ENCODE measurements around the gene SYTL3.

DNA sequence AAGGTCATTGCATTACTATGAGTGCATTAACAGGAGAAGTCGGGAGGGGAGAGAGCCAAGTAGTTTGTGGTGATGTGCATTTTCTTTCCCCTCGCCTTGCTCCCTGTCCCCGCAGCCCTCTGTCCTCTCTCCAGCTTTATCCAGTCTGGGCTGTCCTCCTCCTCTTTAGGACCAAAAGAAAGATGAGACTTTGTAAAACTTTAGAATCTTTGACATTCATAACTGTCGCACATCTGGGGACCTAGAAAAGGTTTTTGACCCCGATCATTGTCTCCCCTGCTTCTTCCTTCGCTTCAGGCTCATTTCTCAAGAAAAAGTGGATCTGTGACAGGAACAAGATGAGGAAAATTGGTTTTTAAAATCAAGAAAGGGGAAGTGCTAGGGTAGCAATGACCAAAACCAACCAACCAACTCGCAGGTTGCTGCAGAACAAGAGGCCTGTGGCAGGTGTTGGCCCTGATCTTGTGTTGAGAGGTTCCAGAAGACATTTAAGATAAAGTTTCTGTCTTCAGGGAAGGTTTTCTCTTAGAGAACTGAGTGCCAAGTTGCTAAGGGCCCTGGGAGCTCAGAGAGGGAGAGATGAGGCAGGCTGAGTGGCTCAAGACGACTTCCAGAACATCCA is 17.6 kb downstream of the SYTL3 start:
- TF ChIP-seq, protein P1, sequence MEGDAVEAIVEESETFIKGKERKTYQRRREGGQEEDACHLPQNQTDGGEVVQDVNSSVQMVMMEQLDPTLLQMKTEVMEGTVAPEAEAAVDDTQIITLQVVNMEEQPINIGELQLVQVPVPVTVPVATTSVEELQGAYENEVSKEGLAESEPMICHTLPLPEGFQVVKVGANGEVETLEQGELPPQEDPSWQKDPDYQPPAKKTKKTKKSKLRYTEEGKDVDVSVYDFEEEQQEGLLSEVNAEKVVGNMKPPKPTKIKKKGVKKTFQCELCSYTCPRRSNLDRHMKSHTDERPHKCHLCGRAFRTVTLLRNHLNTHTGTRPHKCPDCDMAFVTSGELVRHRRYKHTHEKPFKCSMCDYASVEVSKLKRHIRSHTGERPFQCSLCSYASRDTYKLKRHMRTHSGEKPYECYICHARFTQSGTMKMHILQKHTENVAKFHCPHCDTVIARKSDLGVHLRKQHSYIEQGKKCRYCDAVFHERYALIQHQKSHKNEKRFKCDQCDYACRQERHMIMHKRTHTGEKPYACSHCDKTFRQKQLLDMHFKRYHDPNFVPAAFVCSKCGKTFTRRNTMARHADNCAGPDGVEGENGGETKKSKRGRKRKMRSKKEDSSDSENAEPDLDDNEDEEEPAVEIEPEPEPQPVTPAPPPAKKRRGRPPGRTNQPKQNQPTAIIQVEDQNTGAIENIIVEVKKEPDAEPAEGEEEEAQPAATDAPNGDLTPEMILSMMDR (IDR thresholded peaks at IDR 0.05 in 4 of 5, conservative IDR thresholded peaks at IDR 0.05 in 1 of 5), result no peak
- TF ChIP-seq POLR2A (IDR thresholded peaks at IDR 0.05), result peak; percentile 17 to 18

Measured in gastrocnemius medialis (tissue), 4 donors.